ENCODE measurements around the gene MTA1.
A peak's percentile ranks its signal among the peaks of the same experiment; 100 is the strongest.

MTA1 gene

GRCh38 chr14:105479431-105480158 is 60.0 kb downstream of the MTA1 start:
- Histone ChIP-seq H3K36me3 (no peaks in the 10 kb centered on the region; the same call in 1 of the 2 replicates), H3K27me3 (ENCODE audit: insufficient read depth, low read depth, severe bottlenecking) (no peaks in the 10 kb centered on the region), H3K4me3 (ENCODE audit: low read depth, low read length) (no peak overlapping the region), H3K9me3 (ENCODE audit: severe bottlenecking) (no peaks in the 10 kb centered on the region), H3K27ac (no peak overlapping the region)
- DNase-seq = no peak
- no peak for TF ChIP-seq CTCF (IDR thresholded peaks at IDR 0.05; ENCODE audit: low read depth, low read length)

GRCh38 chr14:105480199-105480746 is 60.6 kb downstream of the MTA1 start:
- TF ChIP-seq CTCF (IDR thresholded peaks at IDR 0.05; ENCODE audit: low read depth, low read length) = no peak
- no peak for DNase-seq
- Histone ChIP-seq H3K4me3 (ENCODE audit: low read depth, low read length) (no peak overlapping the region), H3K27ac (no peak overlapping the region), H3K36me3 (no peaks in the 10 kb centered on the region; the same call in 1 of the 2 replicates), H3K9me3 (ENCODE audit: severe bottlenecking) (no peaks in the 10 kb centered on the region), H3K27me3 (ENCODE audit: insufficient read depth, low read depth, severe bottlenecking) (no peaks in the 10 kb centered on the region)

GRCh38 chr14:105480807-105481801 is 61.5 kb downstream of the MTA1 start:
- TF ChIP-seq CTCF (IDR thresholded peaks at IDR 0.05; ENCODE audit: low read depth, low read length) = peak; percentile 98
- H3K27ac ChIP-seq = peak overlapping the region; percentile 88
- peak; percentile 92 for DNase-seq

GRCh38 chr14:105481886-105482457 is 62.3 kb downstream of the MTA1 start:
- no peak for TF ChIP-seq CTCF (IDR thresholded peaks at IDR 0.05; ENCODE audit: low read depth, low read length)
- no peaks in the 10 kb centered on the region for H3K9me3 ChIP-seq (ENCODE audit: severe bottlenecking)
- H3K4me3 ChIP-seq (ENCODE audit: low read depth, low read length) = no peak overlapping the region
- H3K27ac ChIP-seq = no peak overlapping the region
- H3K27me3 ChIP-seq (ENCODE audit: insufficient read depth, low read depth, severe bottlenecking) = no peaks in the 10 kb centered on the region
- no peak for DNase-seq
- H3K36me3 ChIP-seq = no peaks in the 10 kb centered on the region; the same call in 1 of the 2 replicates

More at GRCh38 chr14:105480807-105481801, 61.5 kb downstream of the MTA1 start:
- no peak overlapping the region for H3K4me3 ChIP-seq (ENCODE audit: low read depth, low read length)
- H3K27me3 ChIP-seq (ENCODE audit: insufficient read depth, low read depth, severe bottlenecking) = no peaks in the 10 kb centered on the region
- no peaks in the 10 kb centered on the region for H3K9me3 ChIP-seq (ENCODE audit: severe bottlenecking)
- no peaks in the 10 kb centered on the region; the same call in 1 of the 2 replicates for H3K36me3 ChIP-seq

GRCh38 chr14:105482486-105483110 is 63.0 kb downstream of the MTA1 start:
- no peak overlapping the region for H3K27ac ChIP-seq
- H3K27me3 ChIP-seq (ENCODE audit: insufficient read depth, low read depth, severe bottlenecking) = no peaks in the 10 kb centered on the region
- no peak for DNase-seq
- TF ChIP-seq CTCF (IDR thresholded peaks at IDR 0.05; ENCODE audit: low read depth, low read length) = no peak
- H3K4me3 ChIP-seq (ENCODE audit: low read depth, low read length) = no peak overlapping the region
- no peaks in the 10 kb centered on the region for H3K9me3 ChIP-seq (ENCODE audit: severe bottlenecking)
- H3K36me3 ChIP-seq = no peaks in the 10 kb centered on the region; the same call in 1 of the 2 replicates

All from WERI-Rb-1 (cell line).